IPS-NIHi7 (cell line): ENCODE results near the gene IBSP.

ENCODE experiments used
- DNase-seq: peaks from one replicate; pipeline ENCODE4 v3.0.0; 2012; ENCODE audit warnings: mixed read lengths; ENCODE audit errors: extremely low spot score

The IBSP gene

GRCh38 chr4:87838890-87839591 lies 39.7 kb downstream of the IBSP start:
- peak; percentile 50 for DNase-seq

GRCh38 chr4:87839592-87839946 lies 40.2 kb downstream of the IBSP start:
- DNase-seq = no peak

GRCh38 chr4:87840149-87840548 lies 40.8 kb downstream of the IBSP start:
- no peak for DNase-seq

- no peak for DNase-seq
These were observed 44.6 kb downstream of the IBSP start for GRCh38 chr4:87843936-87844335.

- DNase-seq = no peak
These were observed 45.1 kb downstream of the IBSP start for GRCh38 chr4:87844452-87844851.

GRCh38 chr4:87846226-87846625 lies 46.9 kb downstream of the IBSP start:
- DNase-seq = no peak

- DNase-seq = peak; percentile 54
These were observed 49.4 kb downstream of the IBSP start for GRCh38 chr4:87848622-87849351.

GRCh38 chr4:87849612-87850011 lies 50.3 kb downstream of the IBSP start:
- no peak for DNase-seq

- DNase-seq = no peak
These were observed 52.0 kb downstream of the IBSP start for GRCh38 chr4:87851332-87851731.

GRCh38 chr4:87851953-87852352 lies 52.6 kb downstream of the IBSP start:
- DNase-seq = no peak

GRCh38 chr4:87853108-87853507 lies 53.8 kb downstream of the IBSP start:
- DNase-seq = peak; percentile 42

- no peak for DNase-seq
These were observed 54.5 kb downstream of the IBSP start for GRCh38 chr4:87853891-87854290.

GRCh38 chr4:87855559-87855958 lies 56.2 kb downstream of the IBSP start:
- DNase-seq = no peak

- DNase-seq = no peak
These were observed 57.5 kb downstream of the IBSP start for GRCh38 chr4:87856816-87857215.

GRCh38 chr4:87857789-87858188 lies 58.4 kb downstream of the IBSP start:
- no peak for DNase-seq
